GM12878 (cell line): ENCODE measurements around the gene TMEM163. TPM values are rescaled to one million over a fixed set of nuclear protein-coding genes. Genes with fewer than 3 reads are reported as not detected.

ENCODE experiments used
- ATAC-seq: fragments of 200-7000 bp; cut with Tn5 transposase; 3 replicates; pipeline ENCODE4 v1.9.1; 2020; ENCODE audit warnings: mild to moderate bottlenecking, moderate library complexity
- BruUV-seq: library from RNA; stranded (reverse); fragments of 400-500 nt; replicated peaks from 2 replicates; lab custom pipeline; 2021; lab: Mats Ljungman, UMichigan
- CTCF ChIA-PET: fragments of 300-600 bp; sonication (Branson Sonifier 250); formaldehyde crosslinking; extraction: SDS; loops from one replicate; lab custom pipeline; 2021; ENCODE audit warnings: inconsistent platforms; lab: Yijun Ruan, JAX
- POLR2A ChIA-PET: fragments of 350-600 bp; formaldehyde crosslinking; extraction: SDS; loops from one replicate; lab custom pipeline; 2021; ENCODE audit warnings: inconsistent platforms; lab: Charles Lee
- RAD21 ChIA-PET: fragments of 300-600 bp; sonication (Branson Sonifier 250); formaldehyde crosslinking; loops from one replicate; lab custom pipeline; 2023; ENCODE audit warnings: antibody characterized with exemption; ENCODE audit not compliant: unreplicated experiment; lab: Charles Lee
- SMC1A ChIA-PET: fragments of 300-600 bp; sonication (Branson Sonifier 250); formaldehyde crosslinking; loops from one replicate; lab custom pipeline; 2023; ENCODE audit not compliant: unreplicated experiment, uncharacterized antibody; lab: Charles Lee
- DNase-seq: peaks from one replicate; pipeline ENCODE4 v3.0.0-alpha.2; 2011; ENCODE audit warnings: low read depth, low spot score
- FAIRE-seq: peaks from 3 replicates; lab custom pipeline; 2011; peaks lifted over from hg19 to GRCh38; lab: Jason Lieb, UNC
- H2AFZ ChIP-seq: 2 replicates; pipeline ENCODE4 v1.6.0; 2011; ENCODE audit warnings: low read depth, low read length, control low read depth; ENCODE audit not compliant: control insufficient read depth
- H3K27ac ChIP-seq: 2 replicates; pipeline ENCODE4 v1.5.1; 2011; ENCODE audit warnings: control low read depth; ENCODE audit not compliant: control insufficient read depth, insufficient read depth
- H3K27me3 ChIP-seq, 2 experiments: replicated peaks in 1 of 2; 2 replicates each; pipeline versions ENCODE4 v1.6.0 to v1.6.1; 2011; ENCODE audit warnings: low read length in 1 of 2; ENCODE audit not compliant: control insufficient read depth in 2 of 2, insufficient read depth in 2 of 2
- H3K36me3 ChIP-seq, 2 experiments: 2 replicates each; pipeline ENCODE4 v1.5.1; 2011; ENCODE audit warnings: low read length in 1 of 2; ENCODE audit not compliant: control insufficient read depth in 2 of 2, insufficient read depth in 2 of 2
- H3K4me1 ChIP-seq: 2 replicates; pipeline ENCODE4 v1.6.1; 2011; ENCODE audit warnings: mild to moderate bottlenecking, low read length, moderate library complexity, mixed read lengths; ENCODE audit not compliant: control insufficient read depth, insufficient read depth
- H3K4me2 ChIP-seq: 2 replicates; pipeline ENCODE4 v1.6.0; 2011; ENCODE audit warnings: control low read depth; ENCODE audit not compliant: control insufficient read depth, insufficient read depth
- H3K4me3 ChIP-seq: fragments of 200-600 bp; sonication (generic); 2 replicates; pipeline ENCODE4 v1.5.1; 2016
- H3K79me2 ChIP-seq: 2 replicates; pipeline ENCODE4 v1.6.0; 2011; ENCODE audit warnings: low read length; ENCODE audit not compliant: control insufficient read depth, insufficient read depth
- H3K9ac ChIP-seq: 2 replicates; pipeline ENCODE4 v1.8.0; 2011; ENCODE audit warnings: low read length, control low read depth, mixed read lengths; ENCODE audit not compliant: control insufficient read depth, insufficient read depth
- H3K9me3 ChIP-seq: replicated peaks from 3 replicates; pipeline ENCODE4 v1.5.1; 2011; ENCODE audit warnings: mild to moderate bottlenecking, low read length; ENCODE audit not compliant: control insufficient read depth, insufficient read depth
- H4K20me1 ChIP-seq: 2 replicates; pipeline ENCODE4 v1.6.0; 2011; ENCODE audit not compliant: control insufficient read depth, insufficient read depth
- BCL11A ChIP-seq: IDR thresholded peaks from 2 replicates; pipeline ENCODE4 v1.6.1; 2011; ENCODE audit warnings: low read depth, low read length
- CBFB ChIP-seq: IDR thresholded peaks from 2 replicates; pipeline ENCODE4 v1.6.1; 2016; ENCODE audit warnings: antibody characterized with exemption, low read depth
- CHD1 ChIP-seq: IDR thresholded peaks from 2 replicates; pipeline ENCODE4 v1.6.1; 2012; ENCODE audit warnings: low read depth, low read length, improper control_type of control experiment
- ETV6 ChIP-seq, 2 experiments: fragments of 450-650 bp in 1 of 2; IDR thresholded peaks in 1 of 2; conservative IDR thresholded peaks in 1 of 2; 2 replicates each; pipeline ENCODE4 v1.6.1; 2014; ENCODE audit warnings: antibody characterized with exemption in 1 of 2, borderline replicate concordance in 1 of 2, low read depth in 1 of 2, mild to moderate bottlenecking in 1 of 2, moderate library complexity in 1 of 2
- GABPA ChIP-seq: IDR thresholded peaks from 2 replicates; pipeline ENCODE4 v1.6.1; 2014; ENCODE audit warnings: antibody characterized with exemption, low read depth, mild to moderate bottlenecking, inconsistent platforms
- GATAD2B ChIP-seq: fragments of 450-650 bp; conservative IDR thresholded peaks from 2 replicates; pipeline ENCODE4 v1.6.1; 2017; ENCODE audit warnings: low read depth, mild to moderate bottlenecking, moderate library complexity
- HDGF ChIP-seq: fragments of 450-650 bp; IDR thresholded peaks from 2 replicates; pipeline ENCODE4 v1.6.1; 2016; ENCODE audit warnings: antibody characterized with exemption
- IKZF1 ChIP-seq: fragments of 450-650 bp; conservative IDR thresholded peaks from 2 replicates; pipeline ENCODE4 v1.6.1; 2017; ENCODE audit warnings: antibody characterized with exemption, mild to moderate bottlenecking
- PAX5 ChIP-seq: IDR thresholded peaks from 2 replicates; pipeline ENCODE4 v1.6.1; 2011; ENCODE audit warnings: low read depth, low read length, borderline replicate concordance
- PAX8 ChIP-seq: fragments of 450-650 bp; IDR thresholded peaks from 2 replicates; pipeline ENCODE4 v1.6.1; 2017; ENCODE audit warnings: mild to moderate bottlenecking, moderate library complexity
- RFX5 ChIP-seq: IDR thresholded peaks from 2 replicates; pipeline ENCODE4 v1.6.1; 2011; ENCODE audit warnings: low read depth, low read length, improper control_type of control experiment
- SMAD1 ChIP-seq: fragments of 450-650 bp; IDR thresholded peaks from 2 replicates; pipeline ENCODE4 v1.6.1; 2018; ENCODE audit warnings: mild to moderate bottlenecking, low read depth; ENCODE audit not compliant: partially characterized antibody
- SUZ12 ChIP-seq: fragments of 200-600 bp; sonication (generic); IDR thresholded peaks from one replicate; pipeline ENCODE4 v1.6.1; 2018; ENCODE audit warnings: antibody characterized with exemption, mild to moderate bottlenecking; ENCODE audit not compliant: unreplicated experiment
- ZNF622 ChIP-seq: fragments of 450-650 bp; IDR thresholded peaks from 2 replicates; pipeline ENCODE4 v1.6.1; 2017; ENCODE audit warnings: mild to moderate bottlenecking, inconsistent platforms
- WGBS: methylation state at CpG from one replicate; pipeline ENCODE4 v1.1.6; 2016; ENCODE audit warnings: low lambda C conversion rate; ENCODE audit not compliant: insufficient replicate concordance, insufficient coverage; ENCODE audit errors: missing lambda C conversion rate; 5-methylcytosine and 5-hydroxymethylcytosine counted together
- in situ Hi-C: fragments of 300-500 bp; cut with MboI; formaldehyde crosslinking; loops from 9 replicates; pipeline ENCODE4 v1.14.3; 2018; ENCODE audit warnings: mixed read lengths
- intact Hi-C: fragments of 100-400 bp; cut with micrococcal nuclease; formaldehyde crosslinking; loops from one replicate; pipeline ENCODE4 v1.14.2; 2022; ENCODE audit not compliant: unreplicated experiment
- polyA plus RNA-seq, 11 experiments: library from polyadenylated mRNA; depleted of rRNA in 4 of 11; unstranded in 6 of 11; stranded (reverse) in 5 of 11; fragments of >200 nt; fragmentation: Nextera tagmentation in 4 of 11; fragmentation: Illumina TruSeq in 1 of 11; extraction: Ambion mirVana in 4 of 11; extraction: Trizol in 1 of 11; gene quantifications; 1 replicate in 1 of 11; 2 replicates in 10 of 11; pipeline versions ENCODE4 v1.2.1 to v1.2.3, GENCODE V29; 2011 to 2016; ENCODE audit warnings: inconsistent platforms in 2 of 11, missing spikeins in 2 of 11, low read depth in 1 of 11
- total RNA-seq, 4 experiments: library from RNA; depleted of rRNA in 3 of 4; stranded (reverse); fragments of >200 nt in 3 of 4; fragmentation: Illumina TruSeq in 1 of 4; extraction: Trizol in 1 of 4; gene quantifications; 2 replicates each; pipeline versions ENCODE4 v1.2.1 to v1.2.3, GENCODE V29; 2013 to 2021
- TF ChIP-seq, protein P1 (sequence below): IDR thresholded peaks from 2 replicates; pipeline ENCODE4 v1.6.1; 2011; ENCODE audit warnings: low read depth, mild to moderate bottlenecking, low read length, moderate library complexity, borderline replicate concordance; ENCODE audit errors: extremely low read depth
- TF ChIP-seq, protein P2 (sequence below): IDR thresholded peaks from 2 replicates; pipeline ENCODE4 v1.6.1; 2011; ENCODE audit warnings: borderline replicate concordance, low read depth, mild to moderate bottlenecking, moderate library complexity, mixed read lengths, low read length; ENCODE audit not compliant: insufficient read depth; ENCODE audit errors: extremely low read length
- TF ChIP-seq, protein P3 (sequence below): fragments of 450-650 bp; conservative IDR thresholded peaks from 2 replicates; pipeline ENCODE4 v1.6.1; 2017; ENCODE audit warnings: mild to moderate bottlenecking, moderate library complexity

TMEM163 gene
- total and polyA plus RNA-seq, 10 of the 15 experiments (the other 5 are each of a cell fraction or from before 2014, with no cell fraction given): 0.05 to 0.11 (median 0.07) TPM; not detected in 4

DNA sequence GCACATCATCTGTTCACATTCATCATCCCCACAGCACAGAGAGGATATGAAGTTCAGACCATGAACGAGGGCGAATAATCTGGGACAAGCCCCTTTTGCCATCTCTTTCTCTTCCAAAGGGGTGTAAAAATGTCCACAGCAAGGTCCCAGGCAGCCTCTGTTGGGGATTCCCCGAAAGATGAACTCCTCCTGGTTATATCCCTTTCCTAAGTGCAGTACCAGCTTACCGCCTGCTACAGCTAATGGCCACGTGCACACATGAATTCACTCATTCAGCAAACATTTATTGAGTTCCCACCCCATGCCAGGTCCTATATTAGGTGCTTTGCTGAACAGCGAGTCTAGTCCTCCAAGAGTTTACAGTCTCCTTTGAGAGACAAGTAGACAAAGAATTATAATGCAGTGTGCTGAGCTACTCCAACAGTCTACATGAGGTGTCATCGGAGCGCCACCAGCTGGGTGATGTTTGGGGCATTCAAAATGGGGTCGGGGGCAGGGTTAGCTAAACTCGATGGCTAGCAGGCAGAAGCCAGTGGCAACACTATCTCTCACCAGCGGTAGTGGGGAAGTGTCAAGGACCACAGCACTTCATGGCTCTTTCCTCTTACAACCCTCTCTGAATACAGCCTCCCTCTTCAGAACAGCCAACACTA, 228.9 kb downstream of the TMEM163 start (continued):
- TF ChIP-seq SMAD1: no peak
- no peak for TF ChIP-seq PAX5
- TF ChIP-seq GABPA: no peak
- no peak for TF ChIP-seq GATAD2B
- no peak for TF ChIP-seq BCL11A
- TF ChIP-seq SUZ12: no peak
- no peak for TF ChIP-seq ZNF622
- TF ChIP-seq PAX8: no peak

DNA sequence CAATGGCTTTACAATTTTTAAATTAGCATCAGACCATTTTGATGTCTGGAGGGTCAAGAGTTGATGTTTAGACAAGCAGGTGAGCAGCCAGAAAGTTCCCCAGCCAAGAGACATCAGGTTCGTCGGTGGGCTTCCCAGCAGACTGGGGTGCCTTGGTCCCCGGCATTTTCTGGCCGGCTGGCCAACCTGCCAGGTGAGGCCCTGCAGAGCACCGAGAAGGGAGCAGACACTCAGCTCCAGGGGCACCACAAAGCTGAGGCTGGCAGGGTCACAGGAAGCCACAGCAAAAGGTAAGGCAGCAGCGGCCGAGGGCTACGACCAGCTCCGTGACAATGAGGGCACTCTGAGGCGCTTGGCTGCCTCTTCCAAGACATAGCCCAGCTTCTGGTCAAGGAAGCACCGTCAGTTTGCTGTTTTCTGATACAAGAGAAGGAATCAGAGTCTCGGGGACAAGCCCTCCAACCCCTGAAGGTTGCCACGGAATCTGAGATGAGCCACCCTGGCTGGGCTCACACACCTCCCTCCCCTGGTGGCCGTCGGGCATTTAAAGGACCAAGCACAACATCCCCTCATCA, 235.9 kb downstream of the TMEM163 start:
- intact Hi-C loops: no loop called here
- in situ Hi-C loops: no loop called here
- no peak for ATAC-seq
- FAIRE-seq: no peak
- H2AFZ ChIP-seq: no peak overlapping the region
- ChIA-PET RAD21 (no interaction called here), SMC1A (no interaction called here), CTCF (no interaction called here), POLR2A (no interaction called here)
- H4K20me1 ChIP-seq: no peaks in the 10 kb centered on the region
- WGBS: 40% methylated on average over 15 of the region's 15 CpGs
- BruUV-seq: no TSS peak
- H3K4me1 ChIP-seq: no peaks in the 10 kb centered on the region
- H3K4me2 ChIP-seq: no peak overlapping the region
- no peaks in the 10 kb centered on the region for H3K36me3 ChIP-seq
- peaks cover 0 to 1% of the 10 kb centered on the region in 2 experiments; a peak in 1 of 4 replicates for H3K27me3 ChIP-seq
- DNase-seq: no peak
- no peaks in the 10 kb centered on the region for H3K79me2 ChIP-seq
- H3K9ac ChIP-seq: no peak overlapping the region
- H3K9me3 ChIP-seq: no peaks in the 10 kb centered on the region; the same call in 2 of the 3 replicates
- no peak overlapping the region for H3K27ac ChIP-seq
- H3K4me3 ChIP-seq: no peak overlapping the region
- TF ChIP-seq ETV6 (conservative IDR thresholded peaks at IDR 0.05 in 1 of 2, IDR thresholded peaks at IDR 0.05 in 1 of 2; ENCODE audit: borderline replicate concordance in 1 of 2, low read depth in 1 of 2) (no peak), CHD1 (no peak), IKZF1 (no peak), RFX5 (no peak), HDGF (no peak), CBFB (no peak)
- TF ChIP-seq, protein P1, sequence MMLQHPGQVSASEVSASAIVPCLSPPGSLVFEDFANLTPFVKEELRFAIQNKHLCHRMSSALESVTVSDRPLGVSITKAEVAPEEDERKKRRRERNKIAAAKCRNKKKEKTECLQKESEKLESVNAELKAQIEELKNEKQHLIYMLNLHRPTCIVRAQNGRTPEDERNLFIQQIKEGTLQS: no peak
- TF ChIP-seq, protein P2, sequence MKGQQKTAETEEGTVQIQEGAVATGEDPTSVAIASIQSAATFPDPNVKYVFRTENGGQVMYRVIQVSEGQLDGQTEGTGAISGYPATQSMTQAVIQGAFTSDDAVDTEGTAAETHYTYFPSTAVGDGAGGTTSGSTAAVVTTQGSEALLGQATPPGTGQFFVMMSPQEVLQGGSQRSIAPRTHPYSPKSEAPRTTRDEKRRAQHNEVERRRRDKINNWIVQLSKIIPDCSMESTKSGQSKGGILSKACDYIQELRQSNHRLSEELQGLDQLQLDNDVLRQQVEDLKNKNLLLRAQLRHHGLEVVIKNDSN: no peak
- TF ChIP-seq, protein P3, sequence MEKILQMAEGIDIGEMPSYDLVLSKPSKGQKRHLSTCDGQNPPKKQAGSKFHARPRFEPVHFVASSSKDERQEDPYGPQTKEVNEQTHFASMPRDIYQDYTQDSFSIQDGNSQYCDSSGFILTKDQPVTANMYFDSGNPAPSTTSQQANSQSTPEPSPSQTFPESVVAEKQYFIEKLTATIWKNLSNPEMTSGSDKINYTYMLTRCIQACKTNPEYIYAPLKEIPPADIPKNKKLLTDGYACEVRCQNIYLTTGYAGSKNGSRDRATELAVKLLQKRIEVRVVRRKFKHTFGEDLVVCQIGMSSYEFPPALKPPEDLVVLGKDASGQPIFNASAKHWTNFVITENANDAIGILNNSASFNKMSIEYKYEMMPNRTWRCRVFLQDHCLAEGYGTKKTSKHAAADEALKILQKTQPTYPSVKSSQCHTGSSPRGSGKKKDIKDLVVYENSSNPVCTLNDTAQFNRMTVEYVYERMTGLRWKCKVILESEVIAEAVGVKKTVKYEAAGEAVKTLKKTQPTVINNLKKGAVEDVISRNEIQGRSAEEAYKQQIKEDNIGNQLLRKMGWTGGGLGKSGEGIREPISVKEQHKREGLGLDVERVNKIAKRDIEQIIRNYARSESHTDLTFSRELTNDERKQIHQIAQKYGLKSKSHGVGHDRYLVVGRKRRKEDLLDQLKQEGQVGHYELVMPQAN: no peak
